C4-2B (cell line): Measurements from ENCODE around the gene SEMA3F.

Experiments used
- H3K27ac ChIP-seq: fragments of 450-650 bp; 2 replicates; pipeline ENCODE4 v1.5.1; 2017
- CTCF ChIP-seq: fragments of 450-650 bp; conservative IDR thresholded peaks from 2 replicates; pipeline ENCODE4 v1.5.1; 2017; ENCODE audit warnings: mild to moderate bottlenecking
- ZFX ChIP-seq: fragments of 450-650 bp; IDR thresholded peaks from 2 replicates; pipeline ENCODE4 v1.6.1; 2017

The SEMA3F gene

DNA sequence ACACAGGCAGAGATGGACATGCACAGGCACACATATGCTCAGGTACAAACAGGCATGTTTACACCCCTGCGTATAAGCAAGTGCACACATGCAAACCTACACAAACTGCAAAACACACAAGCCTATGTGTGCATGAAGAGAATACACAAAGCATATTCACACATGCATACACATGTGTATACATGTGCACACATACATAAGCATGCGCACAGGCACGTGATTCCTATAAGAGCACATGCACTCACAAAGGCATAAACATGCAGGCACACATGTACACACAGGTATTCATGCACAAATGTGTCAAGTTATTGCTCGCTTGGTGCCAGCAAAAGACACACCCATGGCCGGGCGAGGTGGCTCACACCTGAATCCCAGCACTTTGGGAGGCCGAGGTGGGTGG, 34.9 kb downstream of the SEMA3F start:
- no peak for TF ChIP-seq CTCF
- TF ChIP-seq ZFX: no peak

DNA sequence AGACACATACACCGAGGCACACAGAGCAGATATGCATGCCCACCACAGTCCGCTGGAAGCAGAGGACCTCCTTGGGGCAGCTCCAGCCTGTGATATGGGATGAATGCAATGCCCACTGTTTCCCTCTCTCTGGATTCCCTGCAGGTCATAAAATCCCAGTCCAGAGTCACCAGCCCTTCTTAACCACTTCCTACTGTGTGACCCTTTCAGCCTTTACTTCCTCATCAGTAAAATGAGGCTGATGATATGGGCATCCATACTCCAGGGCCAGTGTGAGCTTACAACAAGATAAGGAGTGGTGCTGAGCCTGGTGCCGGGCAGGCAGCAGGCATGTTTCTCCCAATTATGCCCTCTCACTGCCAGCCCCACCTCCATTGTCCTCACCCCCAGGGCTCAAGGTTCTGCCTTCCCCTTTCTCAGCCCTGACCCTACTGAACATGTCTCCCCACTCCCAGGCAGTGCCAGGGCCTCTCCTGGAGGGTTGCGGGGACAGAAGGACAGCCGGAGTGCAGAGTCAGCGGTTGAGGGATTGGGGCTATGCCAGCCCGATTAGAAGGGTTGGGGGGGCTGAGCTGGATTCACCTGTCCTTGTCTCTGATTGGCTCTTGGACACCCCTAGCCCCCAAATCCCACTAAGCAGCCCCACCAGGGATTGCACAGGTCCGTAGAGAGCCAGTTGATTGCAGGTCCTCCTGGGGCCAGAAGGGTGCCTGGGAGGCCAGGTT, 36.0 kb downstream of the SEMA3F start, which contains the start of gene GNAT1:
TSS of gene GNAT1 (plus strand) at position 675 of the 725 bp plus-strand sequence. CDS start 116 bp downstream, outside the sequence.
- H3K27ac ChIP-seq: no peak within 1 kb of the TSS
- TF ChIP-seq ZFX (no peak), CTCF (no peak)

More for the DNA sequence above, 34.9 kb downstream of the SEMA3F start:
- no peak overlapping the region for H3K27ac ChIP-seq

GRCh38 chr3:50192124-50192523, 37.0 kb downstream of the SEMA3F start:
- no peak for TF ChIP-seq ZFX
- TF ChIP-seq CTCF: no peak
- H3K27ac ChIP-seq: no peak overlapping the region

GRCh38 chr3:50192689-50193141, 37.6 kb downstream of the SEMA3F start:
- TF ChIP-seq CTCF: peak; percentile 88
- no peak for TF ChIP-seq ZFX
- H3K27ac ChIP-seq: no peak overlapping the region

- H3K27ac ChIP-seq: no peak overlapping the region
- TF ChIP-seq ZFX (no peak), CTCF (no peak)
Observed at GRCh38 chr3:50193286-50193685, 38.2 kb downstream of the SEMA3F start.

DNA sequence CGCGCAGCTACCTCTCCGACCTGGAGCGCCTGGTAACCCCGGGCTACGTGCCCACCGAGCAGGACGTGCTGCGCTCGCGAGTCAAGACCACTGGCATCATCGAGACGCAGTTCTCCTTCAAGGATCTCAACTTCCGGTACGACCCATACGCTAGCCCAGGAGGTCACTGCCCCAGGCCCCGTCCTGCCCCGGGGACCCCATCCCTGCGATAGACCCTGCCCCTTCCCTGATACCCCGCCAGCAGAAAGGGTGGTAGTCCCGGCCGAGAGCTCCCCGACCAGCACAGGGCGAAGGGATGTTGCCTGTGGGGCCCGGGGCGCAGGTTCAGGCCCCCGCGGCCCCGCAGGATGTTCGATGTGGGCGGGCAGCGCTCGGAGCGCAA, 38.6 kb downstream of the SEMA3F start:
- H3K27ac ChIP-seq: no peak overlapping the region
- TF ChIP-seq CTCF: no peak
- TF ChIP-seq ZFX: no peak

- H3K27ac ChIP-seq: no peak overlapping the region
Observed at GRCh38 chr3:50194128-50194902, 39.2 kb downstream of the SEMA3F start.

More at GRCh38 chr3:50194128-50194902, 39.2 kb downstream of the SEMA3F start:
- no peak for TF ChIP-seq ZFX
- peak; percentile 61 for TF ChIP-seq CTCF
